ENCODE measurements around the gene ZGPAT.

ZGPAT gene

DNA sequence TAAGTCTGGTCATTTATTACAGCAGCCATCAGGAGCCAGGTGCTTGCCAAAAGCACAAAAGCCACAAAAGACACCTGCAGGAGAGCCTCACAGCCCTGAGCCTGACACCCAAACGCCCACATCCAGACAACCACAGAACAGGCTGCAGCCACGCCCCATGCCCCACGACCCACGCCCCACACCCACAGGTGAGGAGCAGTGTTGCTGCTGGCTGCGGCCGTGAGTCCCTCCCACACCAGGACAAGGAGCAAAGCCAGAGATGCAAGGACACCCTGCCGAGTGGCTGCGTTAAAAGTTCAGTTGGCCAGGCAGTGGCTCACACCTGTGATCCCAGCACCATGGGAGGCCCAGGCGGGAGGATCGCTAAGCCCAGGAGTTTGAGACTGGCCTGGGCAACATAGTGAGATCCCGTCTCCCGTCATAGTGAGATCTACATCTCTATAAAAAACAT is 74.7 kb downstream of the ZGPAT start:
- no peak for DNase-seq (ENCODE audit: low read depth in 2 of 2)

- no peak for DNase-seq (ENCODE audit: low read depth in 2 of 2)
These were observed 76.1 kb downstream of the ZGPAT start for GRCh38 chr20:63783970-63784369.

DNA sequence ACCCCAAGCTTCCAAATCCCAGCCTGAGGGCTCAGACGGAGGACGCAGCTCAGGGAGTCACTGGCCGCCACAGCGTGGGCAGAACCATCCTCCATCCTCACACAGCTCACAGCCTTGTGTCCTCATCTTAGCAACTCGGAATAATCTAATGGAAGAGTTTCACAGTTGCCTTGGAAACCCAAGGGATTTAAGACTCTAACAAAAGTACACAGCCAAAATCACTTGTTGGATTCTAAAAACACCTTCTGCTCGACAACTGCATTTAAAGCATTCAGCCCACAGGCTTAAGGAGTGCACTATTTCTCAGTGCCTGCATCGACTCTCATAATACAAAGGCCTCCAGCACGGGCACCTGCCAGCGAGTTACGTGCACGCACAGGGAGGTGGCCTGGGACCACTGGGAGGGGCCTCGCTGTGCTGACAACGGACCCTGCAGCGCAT is 77.9 kb downstream of the ZGPAT start:
- no peak for DNase-seq (ENCODE audit: low read depth in 2 of 2)
